DMS79 (cell line): Measurements from ENCODE around the gene LCN10.

Experiments used
- DNase-seq: peaks from one replicate; lab custom pipeline; 2025; lab: John Stamatoyannopoulos, UW

Gene LCN10

DNA sequence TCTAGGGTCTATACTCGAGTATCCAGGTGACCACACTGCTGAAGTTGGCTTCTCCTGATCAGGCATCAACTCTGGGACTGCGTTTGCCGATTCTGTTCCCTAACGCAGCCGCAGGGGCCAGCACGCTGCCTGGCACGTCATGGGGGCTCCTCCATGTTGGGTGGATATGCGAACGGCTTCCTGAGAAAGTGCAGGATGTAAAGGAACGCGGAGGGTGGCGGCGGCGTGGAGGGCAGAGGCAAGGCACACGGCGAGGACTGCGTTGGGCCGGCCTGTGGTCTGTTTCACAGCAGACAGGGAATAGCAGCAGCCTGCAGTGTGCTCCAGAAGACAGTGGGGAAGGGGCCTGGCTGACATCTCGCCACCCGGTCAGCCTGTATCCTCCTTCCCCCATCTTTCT, 3.8 kb downstream of the LCN10 start:
- DNase-seq = no peak

DNA sequence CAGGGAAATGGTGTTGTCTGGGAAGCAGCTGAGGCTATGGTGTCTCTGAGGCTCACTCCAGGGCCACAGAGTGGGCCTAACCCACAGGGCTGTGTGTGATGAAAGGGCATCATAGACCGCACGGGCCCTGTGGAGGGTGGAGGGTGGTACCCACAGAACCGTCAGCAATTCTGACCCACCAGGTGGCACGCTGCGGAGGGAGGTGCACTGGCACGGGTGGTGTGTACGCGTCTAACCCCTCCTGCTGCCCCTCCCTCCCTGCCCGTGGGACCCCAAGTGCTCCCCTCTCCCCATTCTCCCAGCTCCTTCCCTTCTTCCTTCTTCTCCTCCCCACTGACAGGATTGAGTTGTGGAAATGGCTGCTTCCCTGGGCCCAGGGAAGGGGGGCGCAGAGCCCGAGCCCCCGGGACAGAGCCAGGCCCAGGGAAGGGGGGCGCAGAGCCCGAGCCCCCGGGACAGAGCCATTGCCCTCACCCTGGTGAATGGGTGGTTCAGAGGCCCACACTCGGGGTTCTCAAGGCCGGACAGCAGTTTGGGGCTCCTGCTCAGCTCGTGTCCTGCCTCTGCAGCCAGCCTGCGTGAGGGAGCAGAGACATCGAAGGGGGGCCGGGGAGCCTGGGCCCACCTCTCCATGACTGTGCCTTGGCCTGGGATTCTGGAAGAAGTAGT, 6.8 kb downstream of the LCN10 start:
- DNase-seq = no peak

DNA sequence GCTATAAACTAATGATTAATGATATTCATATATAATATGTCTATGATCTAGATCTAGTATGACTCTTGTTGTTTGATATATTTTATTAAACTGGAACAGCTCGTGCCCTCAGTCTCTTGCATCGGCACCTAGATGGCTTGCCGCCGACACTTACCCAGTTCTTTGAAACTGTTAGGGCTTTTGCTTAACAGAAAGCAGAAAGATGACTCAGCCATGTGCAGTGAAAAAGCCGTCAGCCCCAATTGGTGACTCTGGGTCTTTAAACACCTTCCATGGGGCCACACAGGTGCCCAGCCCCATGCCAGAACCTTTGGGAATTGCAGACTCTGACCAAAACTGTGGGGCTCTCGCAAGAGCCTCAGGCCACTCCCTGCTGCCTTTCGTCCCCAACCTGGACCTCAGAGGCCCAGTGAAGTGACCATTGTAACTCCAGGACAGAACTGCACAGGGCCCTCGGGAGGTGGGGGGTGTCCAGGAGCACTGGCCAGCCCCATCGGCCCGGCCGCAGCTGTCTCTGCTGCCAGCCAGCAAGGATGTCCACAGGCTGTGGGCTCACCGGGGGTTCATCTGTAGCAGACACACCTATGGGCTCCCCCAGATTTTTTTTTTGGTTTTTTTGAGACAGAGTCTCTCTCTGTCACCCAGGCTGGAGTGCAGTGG, 7.8 kb downstream of the LCN10 start:
- DNase-seq = no peak

- DNase-seq = no peak
Measured at GRCh38 chr9:136733611-136734010, 9.1 kb downstream of the LCN10 start.

DNA sequence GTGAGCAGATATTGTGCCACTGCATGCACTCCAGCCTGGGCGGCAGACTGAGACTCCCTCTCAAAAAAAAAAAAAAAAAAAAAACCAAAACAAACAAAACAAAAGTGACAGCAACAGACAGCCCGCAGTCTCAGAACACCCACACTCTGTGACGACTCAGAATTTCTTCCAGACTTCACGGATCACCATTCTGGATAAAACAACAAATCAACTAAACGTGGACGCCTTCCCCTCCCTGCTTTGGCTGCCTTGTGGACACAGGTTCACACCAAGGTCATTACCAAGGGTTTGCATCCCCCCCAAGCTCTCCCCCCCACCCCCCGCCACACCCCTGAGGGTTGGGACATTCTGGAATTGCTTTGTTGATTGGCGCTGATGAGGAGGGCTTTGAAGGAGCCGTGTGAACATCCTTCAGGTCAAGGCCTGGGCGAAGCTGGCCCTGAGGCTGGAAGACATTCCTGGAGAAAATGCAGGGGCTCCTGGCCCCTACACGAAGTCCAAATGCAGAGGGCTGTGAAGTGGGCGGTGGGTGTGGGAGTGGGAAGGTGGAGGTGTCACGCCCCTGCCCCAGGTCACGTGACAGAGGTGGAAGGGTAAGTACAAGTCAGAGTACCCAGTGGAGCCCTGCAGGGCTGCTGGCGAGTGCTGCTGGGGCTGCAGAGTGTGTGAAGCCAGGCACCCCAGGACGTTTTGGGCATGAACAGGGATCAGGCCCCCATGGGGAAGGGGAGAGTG, 10.1 kb downstream of the LCN10 start:
- DNase-seq = no peak

- no peak for DNase-seq
Measured at GRCh38 chr9:136729926-136730325, 12.8 kb downstream of the LCN10 start.

DNA sequence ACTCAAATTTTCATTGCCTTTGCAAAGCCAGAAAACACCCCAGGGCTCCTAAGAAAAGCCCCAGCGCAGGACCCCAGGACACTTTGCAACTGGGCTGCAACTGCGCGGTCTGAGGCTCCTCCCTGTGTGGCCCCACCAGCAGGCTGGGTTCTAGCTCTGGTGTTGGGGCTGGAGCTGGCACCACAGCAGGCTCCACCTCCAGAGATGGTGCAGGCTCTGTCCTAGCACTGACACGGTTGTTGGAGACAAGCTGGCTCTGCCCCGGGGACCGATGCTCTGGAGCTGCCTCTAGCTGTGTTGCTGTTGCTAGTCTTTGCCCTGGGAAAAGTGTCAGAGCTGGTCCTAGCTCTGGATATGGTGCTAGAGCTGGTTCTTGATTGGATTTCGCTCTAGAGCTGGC, 13.6 kb downstream of the LCN10 start:
- no peak for DNase-seq

- no peak for DNase-seq
Measured at GRCh38 chr9:136728548-136729123, 14.1 kb downstream of the LCN10 start.

- DNase-seq = peak; percentile 23
Measured at GRCh38 chr9:136728080-136728547, 14.6 kb downstream of the LCN10 start.

GRCh38 chr9:136726631-136727191, 16.0 kb downstream of the LCN10 start:
- DNase-seq = no peak

- DNase-seq = no peak
Measured at GRCh38 chr9:136726118-136726517, 16.6 kb downstream of the LCN10 start.

DNA sequence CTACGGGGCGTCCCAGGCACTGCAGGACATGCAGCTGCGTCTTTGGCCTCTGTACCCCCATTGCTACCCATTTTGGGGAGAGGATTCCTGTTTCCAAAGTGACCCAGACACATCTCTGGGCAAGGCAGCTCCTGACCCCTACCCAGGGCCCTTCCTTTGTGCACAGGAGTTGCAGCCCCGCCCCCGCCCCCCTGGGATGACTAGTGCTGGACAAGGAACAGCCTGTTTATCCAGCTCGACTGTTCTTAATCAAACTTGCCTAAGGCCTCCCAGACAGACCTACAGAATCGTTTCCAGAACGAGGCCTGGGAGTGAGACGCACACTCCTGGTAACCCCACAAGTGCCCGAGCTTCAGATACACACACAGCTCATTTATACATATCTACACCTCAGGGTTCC, 17.1 kb downstream of the LCN10 start:
- no peak for DNase-seq

GRCh38 chr9:136724772-136725171, 18.0 kb downstream of the LCN10 start:
- no peak for DNase-seq

DNA sequence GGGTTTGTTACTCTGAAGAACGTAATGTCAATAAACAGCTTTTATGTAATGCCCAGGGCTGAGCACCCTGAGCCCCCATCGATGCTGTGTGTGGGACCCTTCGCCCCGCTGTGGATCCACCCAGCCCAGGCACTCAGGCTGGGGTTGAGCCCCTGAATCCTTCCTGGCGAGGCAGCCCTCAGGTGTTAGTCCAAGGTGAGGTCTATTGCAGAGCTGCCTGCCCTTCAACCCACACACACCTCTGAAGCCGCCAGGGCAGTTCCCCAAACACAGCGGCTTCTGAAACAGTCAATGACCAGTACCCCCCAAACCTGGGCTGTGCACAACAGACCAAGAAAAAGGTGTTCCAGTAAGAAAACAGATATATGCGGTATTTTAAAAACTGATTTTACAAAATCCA, 18.8 kb downstream of the LCN10 start:
- DNase-seq = no peak

DNA sequence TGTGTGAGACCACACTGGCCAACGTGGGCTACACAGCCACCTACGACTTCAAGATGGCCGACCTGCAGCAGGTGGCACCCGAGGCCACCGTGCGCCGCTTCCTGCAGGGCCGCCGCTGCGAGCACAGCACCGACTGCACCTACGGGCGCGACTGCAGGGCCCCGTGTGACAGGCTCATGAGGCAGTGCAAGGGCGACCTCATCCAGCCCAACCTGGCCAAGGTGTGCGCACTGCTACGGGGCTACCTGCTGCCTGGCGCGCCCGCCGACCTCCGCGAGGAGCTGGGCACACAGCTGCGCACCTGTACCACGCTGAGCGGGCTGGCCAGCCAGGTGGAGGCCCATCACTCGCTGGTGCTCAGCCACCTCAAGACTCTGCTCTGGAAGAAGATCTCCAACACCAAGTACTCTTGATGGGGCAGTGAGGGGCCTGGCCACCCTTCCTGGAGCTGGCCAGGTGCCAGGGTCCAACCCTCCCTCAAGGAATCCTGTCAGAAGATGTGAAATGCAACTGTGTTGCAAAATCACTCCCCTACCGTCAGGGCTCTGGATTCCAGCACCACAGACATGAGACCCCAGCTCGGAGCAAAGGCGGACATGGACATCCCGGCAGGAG, 19.3 kb downstream of the LCN10 start:
- DNase-seq = no peak

DNA sequence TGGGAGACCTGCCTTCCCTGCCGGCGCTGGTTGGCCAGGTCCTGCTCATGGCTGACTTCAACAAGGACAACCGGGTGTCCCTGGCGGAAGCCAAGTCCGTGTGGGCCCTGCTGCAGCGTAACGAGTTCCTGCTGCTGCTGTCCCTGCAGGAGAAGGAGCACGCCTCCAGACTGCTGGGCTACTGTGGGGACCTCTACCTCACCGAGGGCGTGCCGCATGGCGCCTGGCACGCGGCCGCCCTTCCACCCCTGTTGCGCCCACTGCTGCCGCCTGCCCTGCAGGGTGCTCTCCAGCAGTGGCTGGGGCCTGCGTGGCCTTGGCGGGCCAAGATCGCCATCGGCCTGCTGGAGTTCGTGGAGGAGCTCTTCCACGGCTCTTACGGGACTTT, 19.8 kb downstream of the LCN10 start:
- no peak for DNase-seq

DNA sequence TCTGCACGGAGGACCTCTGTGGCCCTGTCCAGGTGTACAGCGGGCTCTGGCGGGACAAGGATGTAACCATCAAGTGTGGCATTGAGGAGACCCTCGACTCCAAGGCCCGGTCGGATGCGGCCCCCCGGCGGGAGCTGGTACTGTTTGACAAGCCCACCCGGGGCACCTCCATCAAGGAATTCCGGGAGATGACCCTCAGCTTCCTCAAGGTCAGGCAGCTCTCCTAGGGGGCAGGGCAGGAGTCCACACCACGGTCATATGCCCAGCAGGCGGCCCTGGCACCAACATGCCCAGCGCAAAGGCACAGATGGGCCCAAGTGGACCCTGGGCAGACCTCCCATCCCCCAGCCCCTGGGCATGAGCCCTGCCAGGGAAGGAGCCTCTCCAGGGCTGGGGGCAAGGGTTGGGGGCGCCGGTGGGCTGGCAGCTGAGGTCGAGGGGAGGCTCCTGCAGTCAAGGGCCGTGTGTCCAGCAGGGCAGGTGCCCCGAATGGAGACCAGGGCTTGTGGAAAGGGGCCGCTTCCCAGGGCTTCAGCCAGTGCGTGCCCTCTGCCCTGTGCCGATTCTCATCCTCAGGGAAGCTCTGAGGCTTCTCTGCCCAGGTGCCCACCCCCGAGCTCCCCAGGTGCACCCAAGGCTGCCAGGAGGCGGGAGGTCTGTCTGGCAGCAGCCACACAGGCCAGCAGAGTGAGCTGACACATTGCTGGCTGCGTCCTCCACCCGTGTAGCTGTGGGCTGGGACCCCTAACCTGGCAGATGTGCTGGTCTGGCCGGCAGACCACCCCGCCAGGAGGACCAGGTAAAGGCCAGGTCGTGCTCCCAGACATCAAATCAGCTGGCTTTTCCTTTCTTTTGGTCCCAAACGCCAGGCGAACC, 20.4 kb downstream of the LCN10 start:
- DNase-seq = no peak

DNA sequence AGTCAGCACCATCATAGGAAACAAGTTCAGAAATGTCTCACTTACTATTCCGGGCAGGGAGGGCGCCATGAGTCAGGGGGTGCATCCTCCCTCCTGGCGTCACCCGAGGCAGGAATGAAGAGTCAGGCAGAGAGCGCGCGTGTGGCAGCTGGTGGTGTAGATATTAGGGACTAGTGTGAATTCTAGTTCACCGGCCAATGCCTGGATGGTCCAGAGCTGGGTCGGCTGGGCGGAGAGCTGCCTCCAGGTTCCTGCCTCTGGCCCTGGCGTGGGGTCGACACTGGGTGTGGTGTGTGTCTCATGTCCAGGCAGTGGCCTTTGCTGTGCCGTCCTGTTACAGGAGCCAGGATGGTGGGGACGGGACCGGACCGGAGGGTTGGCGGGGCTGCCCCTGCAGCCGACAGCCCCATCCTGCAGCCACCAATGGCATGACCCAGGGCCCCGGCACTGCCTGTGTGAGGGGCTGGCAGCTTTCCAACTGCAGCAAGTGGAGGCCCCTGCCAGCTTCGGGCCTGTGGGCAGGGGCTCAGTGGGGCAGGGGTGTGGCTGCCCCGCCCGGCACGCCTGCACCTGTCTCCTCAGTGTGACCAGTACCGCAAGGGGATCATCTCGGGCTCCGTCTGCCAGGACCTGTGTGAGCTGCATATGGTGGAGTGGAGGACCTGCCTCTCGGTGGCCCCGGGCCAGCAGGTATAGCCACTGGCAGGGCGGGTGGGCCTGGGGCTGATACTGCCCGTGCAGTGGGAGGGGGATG, 21.2 kb downstream of the LCN10 start:
- no peak for DNase-seq

- no peak for DNase-seq
Measured at GRCh38 chr9:136720898-136721338, 21.8 kb downstream of the LCN10 start.

DNA sequence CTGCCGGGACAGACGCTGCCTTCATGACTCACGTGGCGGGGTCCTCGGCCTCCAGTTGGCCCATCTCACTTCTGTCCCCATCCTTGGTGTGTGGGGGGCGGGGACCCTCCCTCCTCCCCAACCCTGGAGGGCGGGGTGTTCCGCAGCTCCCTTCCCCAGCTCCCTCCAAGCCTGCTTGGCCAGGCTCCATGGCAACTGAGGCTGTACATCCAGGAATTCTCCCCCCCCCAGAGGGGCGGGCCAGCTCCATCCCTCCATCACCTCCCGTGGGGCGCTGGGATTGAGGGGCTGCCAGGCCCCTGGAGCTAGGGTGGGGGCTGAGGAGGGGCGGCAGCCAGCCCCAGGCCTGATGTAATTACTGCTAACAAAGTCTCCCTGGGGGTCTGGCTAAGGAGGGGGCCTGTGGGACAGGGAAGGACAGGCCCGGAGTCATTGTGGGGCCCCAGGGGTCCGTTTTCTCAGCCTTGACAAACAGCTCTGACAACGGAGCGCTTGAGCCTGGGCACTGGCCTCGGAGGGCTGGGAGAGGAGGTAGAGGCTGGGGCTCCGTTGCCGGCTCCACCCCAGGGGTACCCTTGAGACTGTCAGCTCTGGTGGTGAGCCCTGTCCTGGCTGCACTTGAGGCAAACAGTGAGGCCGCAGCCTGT, 22.4 kb downstream of the LCN10 start:
- no peak for DNase-seq
